Endodermal cell (in vitro differentiated cells): Measurements from ENCODE around the gene THSD4. TPM values are rescaled to one million over a fixed set of nuclear protein-coding genes. Genes with fewer than 3 reads are reported as not detected.

ENCODE experiments used
- DNase-seq: peaks from one replicate; pipeline ENCODE4 v3.0.0-alpha.2; 2017
- H3K27ac ChIP-seq: 2 replicates; pipeline ENCODE4 v1.5.1; 2013; ENCODE audit warnings: mild to moderate bottlenecking, low read depth, low read length, moderate library complexity
- H3K27me3 ChIP-seq: 2 replicates; pipeline ENCODE4 v1.6.1; 2013; ENCODE audit warnings: mild to moderate bottlenecking, low read length, moderate library complexity; ENCODE audit not compliant: insufficient read depth, control insufficient read depth, poor library complexity, severe bottlenecking
- H3K36me3 ChIP-seq: 2 replicates; pipeline ENCODE4 v1.7.0; 2013; ENCODE audit warnings: mild to moderate bottlenecking, low read length, moderate library complexity; ENCODE audit not compliant: control insufficient read depth, insufficient read depth
- H3K4me1 ChIP-seq: one replicate; pipeline ENCODE4 v1.7.0; 2013; ENCODE audit warnings: low read length; ENCODE audit not compliant: control insufficient read depth, insufficient read depth
- H3K4me3 ChIP-seq: 2 replicates; pipeline ENCODE4 v1.5.1; 2013; ENCODE audit warnings: mild to moderate bottlenecking, low read length, moderate library complexity
- H3K9ac ChIP-seq: 2 replicates; pipeline ENCODE4 v1.6.1; 2013; ENCODE audit warnings: mild to moderate bottlenecking, low read length, moderate library complexity; ENCODE audit not compliant: poor library complexity, severe bottlenecking; ENCODE audit errors: extremely low read depth
- H3K9me3 ChIP-seq: 2 replicates; pipeline ENCODE4 v1.6.1; 2013; ENCODE audit warnings: mild to moderate bottlenecking, low read length, moderate library complexity; ENCODE audit not compliant: control insufficient read depth
- H3K27ac Mint-ChIP-seq: 2 replicates; pipeline ENCODE4 v1.8.0; 2020; ENCODE audit warnings: mixed read lengths
- H3K27me3 Mint-ChIP-seq: 2 replicates; pipeline ENCODE4 v1.8.0; 2021; ENCODE audit warnings: mild to moderate bottlenecking, mixed read lengths; ENCODE audit not compliant: insufficient read depth
- H3K36me3 Mint-ChIP-seq: 2 replicates; pipeline ENCODE4 v1.8.0; 2020; ENCODE audit warnings: low read depth, mixed read lengths
- H3K4me1 Mint-ChIP-seq: 2 replicates; pipeline ENCODE4 v1.8.0; 2020; ENCODE audit warnings: mixed read lengths
- H3K4me3 Mint-ChIP-seq: 2 replicates; pipeline ENCODE4 v1.8.0; 2020; ENCODE audit warnings: mild to moderate bottlenecking, moderate library complexity, mixed read lengths
- H3K9me3 Mint-ChIP-seq: 2 replicates; pipeline ENCODE4 v1.8.0; 2020; ENCODE audit warnings: mild to moderate bottlenecking, mixed read lengths
- CTCF ChIP-seq: fragments of 200-600 bp; sonication (generic); conservative IDR thresholded peaks from 2 replicates; pipeline ENCODE4 v1.5.0; 2021; ENCODE audit warnings: antibody characterized with exemption, mild to moderate bottlenecking
- WGBS, 2 experiments: methylation state at CpG; one replicate each; pipeline versions ENCODE4 v1.1.5 to v1.1.7; 2013; ENCODE audit warnings: missing lambda C conversion rate in 2 of 2, mixed read lengths in 1 of 2; ENCODE audit not compliant: insufficient coverage in 1 of 2, insufficient read length in 1 of 2; 5-methylcytosine and 5-hydroxymethylcytosine counted together
- total RNA-seq, 2 donors: library from RNA; stranded (reverse); fragmentation: NEBNext Ultra II Directional in 1 of 2; extraction: Animal tissue kit (Norgen Biotek cat#: 25700) in 1 of 2; gene quantifications; 2 replicates in 1 of 2; 3 replicates in 1 of 2; pipeline ENCODE4 v1.2.1, GENCODE V29; 2021

The THSD4 gene
- total RNA-seq, 2 donors from 2014 or later: 4.6 to 5.4 TPM

- 87 to 90% methylated on average over 6 of the region's 6 CpGs for whole genome bisulfite sequencing, 2 experiments
- H3K27ac Mint-ChIP-seq: no peak overlapping the region
- no peak overlapping the region for H3K27ac ChIP-seq
Observed at GRCh38 chr15:71272932-71273331, 157.7 kb downstream of the THSD4 start.

GRCh38 chr15:71273731-71274447, 158.6 kb downstream of the THSD4 start:
- H3K36me3 Mint-ChIP-seq: no peaks in the 10 kb centered on the region
- Histone ChIP-seq H3K27ac (no peak overlapping the region), H3K36me3 (no peaks in the 10 kb centered on the region), H3K27me3 (no peaks in the 10 kb centered on the region), H3K4me3 (no peak overlapping the region), H3K9ac (no peak overlapping the region), H3K4me1 (peaks cover 2% of the 10 kb centered on the region), H3K9me3 (no peaks in the 10 kb centered on the region)
- H3K4me3 Mint-ChIP-seq: no peak overlapping the region
- no peaks in the 10 kb centered on the region for H3K27me3 Mint-ChIP-seq
- H3K27ac Mint-ChIP-seq: no peak overlapping the region
- 89 to 100% methylated on average over 3 of the region's 3 CpGs for WGBS, 2 experiments
- TF ChIP-seq CTCF: no peak
- no peak for DNase-seq
- peaks cover 9% of the 10 kb centered on the region for H3K9me3 Mint-ChIP-seq
- H3K4me1 Mint-ChIP-seq: peaks cover 15% of the 10 kb centered on the region

More at GRCh38 chr15:71272932-71273331, 157.7 kb downstream of the THSD4 start:
- Histone ChIP-seq H3K27me3 (no peaks in the 10 kb centered on the region), H3K9ac (no peak overlapping the region), H3K36me3 (no peaks in the 10 kb centered on the region), H3K4me1 (peaks cover 2% of the 10 kb centered on the region), H3K9me3 (no peaks in the 10 kb centered on the region), H3K4me3 (no peak overlapping the region)
- no peak overlapping the region for H3K4me3 Mint-ChIP-seq
- H3K27me3 Mint-ChIP-seq: no peaks in the 10 kb centered on the region
- peaks cover 15% of the 10 kb centered on the region for H3K4me1 Mint-ChIP-seq
- TF ChIP-seq CTCF: no peak
- no peaks in the 10 kb centered on the region for H3K36me3 Mint-ChIP-seq
- no peak for DNase-seq
- peaks cover 16% of the 10 kb centered on the region for H3K9me3 Mint-ChIP-seq

GRCh38 chr15:71274448-71274798, 159.2 kb downstream of the THSD4 start:
- Mint-ChIP-seq H3K27me3 (no peaks in the 10 kb centered on the region), H3K9me3 (peaks cover 9% of the 10 kb centered on the region), H3K27ac (no peak overlapping the region), H3K4me1 (peaks cover 15% of the 10 kb centered on the region), H3K36me3 (no peaks in the 10 kb centered on the region), H3K4me3 (no peak overlapping the region)
- no peak for TF ChIP-seq CTCF
- H3K27ac ChIP-seq: no peak overlapping the region
- WGBS, 2 experiments: 100% methylated on average over 1 of the region's 1 CpG; no CpG with 5 or more reads in 1 of the 2 experiments
- no peaks in the 10 kb centered on the region for H3K27me3 ChIP-seq
- H3K9ac ChIP-seq: no peak overlapping the region
- no peak overlapping the region for H3K4me3 ChIP-seq
- H3K36me3 ChIP-seq: no peaks in the 10 kb centered on the region
- DNase-seq: no peak
- no peaks in the 10 kb centered on the region for H3K9me3 ChIP-seq
- H3K4me1 ChIP-seq: peaks cover 2% of the 10 kb centered on the region
